ENCODE measurements around the gene KRTAP10-6.
"Not testable (repeated sequence)": the region's sequence is repeated elsewhere in the genome, so short reads cannot be mapped to it uniquely, and the experiment has no call there.

The KRTAP10-6 gene

DNA sequence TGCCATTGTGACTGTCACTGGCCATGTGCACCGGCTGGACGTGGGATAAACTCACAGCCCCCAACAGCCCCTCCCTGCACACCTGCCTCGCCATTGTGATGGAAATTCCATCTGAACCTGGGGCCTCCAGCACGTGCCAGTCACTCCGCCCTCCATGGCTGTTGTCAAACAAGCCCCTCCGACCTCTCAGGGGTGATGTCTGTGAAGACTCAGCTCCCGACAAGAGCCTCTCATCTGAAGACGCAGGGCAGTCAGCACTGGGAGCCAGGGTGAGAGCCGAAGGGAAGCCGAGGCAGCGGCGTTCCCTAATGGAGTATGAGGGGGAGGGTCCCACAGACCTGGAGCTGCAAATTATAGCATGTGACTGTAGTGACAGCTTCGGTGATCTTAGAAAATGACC lies 39.6 kb downstream of the KRTAP10-6 start:
- no peak for TF ChIP-seq ZNF274 (IDR thresholded peaks at IDR 0.05; ENCODE audit: low read depth, low read length)
- no peak overlapping the region for H3K4me3 ChIP-seq (ENCODE audit: low read length)

DNA sequence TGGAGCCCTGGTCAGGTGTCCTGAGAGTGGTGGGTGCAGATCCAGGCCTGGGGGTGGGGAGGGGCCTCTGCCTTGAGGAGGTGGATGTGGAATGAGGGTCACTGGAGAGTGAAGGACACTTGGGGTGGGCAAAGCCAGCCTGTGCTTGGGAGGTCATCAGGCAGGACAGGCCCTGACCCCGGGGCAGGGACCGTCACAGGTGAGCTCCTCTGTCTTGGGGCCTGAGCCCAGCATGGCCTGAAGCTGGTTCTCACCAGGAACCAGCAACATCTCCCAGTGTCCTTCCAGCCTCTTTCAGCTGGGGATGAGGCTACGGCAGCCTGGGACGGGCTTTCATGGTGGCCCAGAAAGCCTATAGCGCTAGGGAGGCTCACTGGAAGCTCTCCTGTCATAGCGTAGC lies 40.2 kb downstream of the KRTAP10-6 start:
- H3K4me3 ChIP-seq (ENCODE audit: low read length) = no peak overlapping the region
- TF ChIP-seq ZNF274 (IDR thresholded peaks at IDR 0.05; ENCODE audit: low read depth, low read length) = no peak

DNA sequence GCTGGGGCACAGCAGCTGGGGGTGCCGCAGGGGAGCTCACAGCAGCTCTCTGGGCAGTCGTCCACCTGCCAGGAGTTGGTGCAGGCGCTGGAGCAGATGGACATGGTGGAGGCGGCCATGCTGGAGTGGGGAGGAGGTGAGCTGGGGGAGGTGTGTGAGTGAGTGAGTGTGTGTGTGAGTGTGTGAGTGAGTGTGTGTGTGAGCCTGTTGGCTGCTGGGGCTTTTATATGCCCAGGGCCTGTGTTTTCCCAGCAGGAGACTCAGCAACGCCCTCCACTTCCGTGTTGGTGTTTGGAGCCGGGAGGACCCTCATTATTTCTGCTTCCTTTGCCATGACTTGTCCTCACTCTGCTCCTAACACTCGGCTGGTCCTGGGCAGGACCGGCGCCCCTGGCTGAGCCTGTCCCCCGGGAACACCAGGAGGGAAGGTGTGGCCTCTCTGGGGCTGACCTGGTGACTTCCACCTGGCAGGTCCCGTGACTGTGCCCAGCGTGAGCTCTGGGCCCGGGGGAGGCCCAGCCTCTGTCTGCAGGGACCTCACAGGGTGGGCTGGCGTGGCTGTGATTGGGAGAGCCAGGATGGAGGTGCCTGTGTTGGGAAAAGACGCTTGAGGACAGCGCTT lies 40.9 kb downstream of the KRTAP10-6 start, which contains the start of gene KRTAP10-2:
TSS of gene KRTAP10-2 (minus strand) at position 166 of the 622 bp plus-strand sequence. CDS start at position 119, 47 bp downstream.
- TF ChIP-seq ZNF274 (IDR thresholded peaks at IDR 0.05; ENCODE audit: low read depth, low read length) = no peak
- no peak within 1 kb of the TSS for H3K4me3 ChIP-seq (ENCODE audit: low read length)

DNA sequence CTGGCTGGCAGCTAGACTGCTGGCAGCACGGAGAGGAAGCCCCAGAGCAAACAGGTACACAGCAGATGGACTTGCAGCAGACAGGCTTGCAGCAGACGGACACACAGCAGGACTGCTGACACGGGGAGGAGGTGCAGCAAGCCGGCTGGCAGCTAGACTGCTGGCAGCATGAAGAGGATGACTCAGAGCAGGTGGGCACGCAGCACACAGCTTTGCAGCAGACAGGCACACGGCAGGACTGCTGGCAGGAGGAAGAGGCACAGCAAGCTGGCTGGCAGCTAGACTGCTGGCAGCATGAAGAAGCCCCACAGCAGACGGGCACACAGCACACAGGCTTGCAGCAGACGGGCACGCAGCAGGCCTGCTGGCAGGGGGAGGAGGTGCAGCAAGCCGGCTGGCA lies 41.5 kb downstream of the KRTAP10-6 start:
- no peak overlapping the region for H3K4me3 ChIP-seq (ENCODE audit: low read length)
- no peak for TF ChIP-seq ZNF274 (IDR thresholded peaks at IDR 0.05; ENCODE audit: low read depth, low read length)

DNA sequence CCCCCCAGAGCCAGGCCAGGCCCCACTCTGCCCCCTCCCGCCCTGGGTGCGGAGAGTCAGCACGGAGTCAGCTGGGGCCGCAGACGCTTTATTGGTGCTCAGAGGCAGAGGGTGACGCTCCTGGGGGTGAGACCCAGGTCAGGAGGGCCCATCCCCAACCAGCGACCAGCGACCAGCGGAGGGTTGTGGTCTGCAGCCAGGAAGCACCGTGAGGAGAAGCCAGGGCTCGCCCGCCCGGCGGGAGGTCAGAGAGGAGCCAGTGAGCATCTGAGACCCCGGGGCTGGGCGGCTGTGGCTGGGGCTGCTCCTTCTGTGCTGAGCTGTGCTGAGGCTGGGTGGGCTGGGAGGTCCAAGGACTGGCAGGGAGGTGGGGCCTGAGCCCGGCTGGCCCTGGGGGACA lies 42.0 kb downstream of the KRTAP10-6 start:
- not testable (repeated sequence) for H3K4me3 ChIP-seq (ENCODE audit: low read length)

DNA sequence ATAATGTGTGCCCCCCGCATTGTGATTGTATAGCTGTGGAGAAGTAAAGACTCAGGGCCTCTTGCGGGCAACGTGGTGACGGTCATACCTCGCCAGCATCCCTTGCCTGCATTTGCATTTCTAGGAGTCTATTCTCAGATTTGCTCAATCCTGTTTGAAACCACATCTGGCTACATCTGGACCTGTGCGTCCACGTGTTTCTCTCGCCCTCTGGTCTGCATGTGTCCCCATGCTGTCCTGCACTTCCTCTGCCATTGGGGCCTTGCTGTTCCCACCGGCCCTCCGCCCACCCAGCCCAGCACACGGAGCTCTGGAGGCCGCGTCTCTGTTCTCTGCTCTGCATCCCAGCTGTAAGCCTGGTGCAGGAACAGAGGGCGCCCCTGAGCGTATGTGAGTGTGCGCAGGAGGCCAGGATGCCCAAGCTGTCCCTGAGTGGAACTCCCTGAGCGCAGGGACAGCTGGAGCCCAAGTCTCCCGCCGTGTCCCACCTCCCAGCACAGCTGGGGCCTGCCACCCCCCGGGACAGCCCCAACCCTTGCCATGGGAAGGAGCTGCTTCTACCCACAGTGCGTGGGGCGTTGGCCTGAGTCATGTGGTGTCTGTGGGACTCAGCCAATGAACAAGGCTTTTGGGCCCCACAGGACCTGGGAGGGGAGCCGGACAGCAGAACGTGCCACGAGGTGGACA lies 42.6 kb downstream of the KRTAP10-6 start:
- H3K4me3 ChIP-seq (ENCODE audit: low read length) = no peak overlapping the region
- no peak for TF ChIP-seq ZNF274 (IDR thresholded peaks at IDR 0.05; ENCODE audit: low read depth, low read length)

DNA sequence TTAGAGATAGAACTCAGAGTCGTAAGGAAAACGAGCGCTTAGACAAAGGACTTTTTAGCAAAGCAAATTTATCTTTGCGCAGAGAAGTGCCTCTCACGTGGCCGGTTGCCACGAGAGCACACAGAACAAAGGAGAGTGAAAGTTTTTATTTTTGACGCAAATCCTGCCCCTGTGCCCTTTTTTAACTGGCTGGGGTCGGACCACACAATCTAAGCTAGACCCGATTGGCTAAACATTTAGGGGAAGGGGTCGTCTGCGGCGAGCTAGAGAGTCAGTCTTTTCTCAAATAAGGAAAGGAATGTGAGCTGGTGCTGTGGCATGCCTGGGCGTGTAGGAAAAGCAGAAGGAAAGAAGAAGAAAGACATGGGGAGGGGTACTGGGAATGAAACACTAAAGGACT lies 43.4 kb downstream of the KRTAP10-6 start:
- no peak for TF ChIP-seq ZNF274 (IDR thresholded peaks at IDR 0.05; ENCODE audit: low read depth, low read length)
- H3K4me3 ChIP-seq (ENCODE audit: low read length) = no peak overlapping the region

DNA sequence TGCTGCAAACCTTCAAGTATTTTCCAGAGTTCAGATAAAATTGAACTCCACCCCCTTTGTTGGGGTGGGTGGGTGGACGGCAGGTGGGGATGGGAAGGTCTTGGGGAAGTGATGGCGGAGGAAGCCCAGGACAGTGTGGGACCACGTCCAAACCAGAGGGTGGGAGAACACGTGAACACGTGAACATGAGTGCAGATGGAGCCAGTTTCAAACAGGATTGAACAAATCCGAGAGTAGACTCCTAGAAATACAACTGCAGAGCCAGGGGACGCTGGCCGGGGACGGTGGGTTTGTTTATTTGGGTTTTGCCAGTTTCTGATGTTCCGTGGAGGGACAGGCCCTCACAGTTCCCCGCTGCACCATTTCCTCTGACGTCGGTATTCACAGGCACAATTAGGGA lies 43.9 kb downstream of the KRTAP10-6 start:
- TF ChIP-seq ZNF274 (IDR thresholded peaks at IDR 0.05; ENCODE audit: low read depth, low read length) = no peak
- no peak overlapping the region for H3K4me3 ChIP-seq (ENCODE audit: low read length)

DNA sequence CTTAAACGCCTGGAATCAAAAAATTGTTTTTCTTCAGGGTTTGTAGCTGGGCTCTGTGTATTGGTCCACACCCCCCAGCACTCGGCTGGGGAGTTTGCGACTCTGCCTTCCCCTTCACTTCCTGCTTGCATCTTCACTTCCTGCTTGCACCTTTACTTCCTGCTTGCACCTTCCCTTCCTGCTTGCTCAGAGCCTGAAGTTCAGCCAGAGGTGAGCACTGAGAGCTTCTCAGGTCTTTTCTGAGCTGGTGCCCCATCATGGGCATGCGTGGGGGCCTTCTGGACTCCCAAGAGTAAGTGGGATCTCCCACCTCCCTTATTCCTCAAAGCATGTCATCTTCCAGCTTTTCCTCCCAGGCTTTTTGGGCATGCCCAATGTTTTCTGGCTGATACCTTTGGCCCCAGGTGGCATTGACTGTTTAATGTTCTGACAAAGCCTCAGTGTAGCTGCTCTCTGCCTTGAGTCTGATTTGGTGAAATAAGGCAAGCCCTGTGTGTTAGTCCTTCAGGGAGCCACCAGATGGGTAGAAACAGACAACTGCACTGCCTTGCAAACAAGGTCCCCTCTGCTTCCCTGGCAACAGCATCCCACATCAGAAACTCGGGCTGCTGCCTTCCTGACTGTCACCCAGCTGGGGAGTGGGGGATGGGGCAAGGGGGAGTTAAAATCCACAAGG lies 44.5 kb downstream of the KRTAP10-6 start:
- no peak overlapping the region for H3K4me3 ChIP-seq (ENCODE audit: low read length)
- TF ChIP-seq ZNF274 (IDR thresholded peaks at IDR 0.05; ENCODE audit: low read depth, low read length) = no peak

DNA sequence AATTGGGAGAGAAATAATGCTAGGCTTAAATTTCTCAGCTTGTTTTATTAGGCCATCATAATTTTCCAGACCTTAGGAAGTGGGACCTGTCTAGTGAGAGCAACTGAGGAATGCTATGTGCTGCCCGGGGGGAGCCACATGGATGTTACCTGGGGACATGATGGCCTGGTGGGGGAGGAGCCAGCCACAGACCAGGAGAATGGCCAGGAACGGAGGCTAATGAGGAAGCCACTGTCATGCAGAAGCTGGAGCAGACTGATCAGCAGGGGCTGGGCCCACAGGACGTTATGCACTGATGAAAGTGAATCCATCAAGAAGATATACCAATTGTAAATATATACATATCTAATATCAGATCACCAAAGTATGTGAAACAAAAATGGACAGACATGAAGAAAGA lies 47.7 kb downstream of the KRTAP10-6 start:
- no peak for TF ChIP-seq ZNF274 (IDR thresholded peaks at IDR 0.05; ENCODE audit: low read depth, low read length)
- no peak overlapping the region for H3K4me3 ChIP-seq (ENCODE audit: low read length)

DNA sequence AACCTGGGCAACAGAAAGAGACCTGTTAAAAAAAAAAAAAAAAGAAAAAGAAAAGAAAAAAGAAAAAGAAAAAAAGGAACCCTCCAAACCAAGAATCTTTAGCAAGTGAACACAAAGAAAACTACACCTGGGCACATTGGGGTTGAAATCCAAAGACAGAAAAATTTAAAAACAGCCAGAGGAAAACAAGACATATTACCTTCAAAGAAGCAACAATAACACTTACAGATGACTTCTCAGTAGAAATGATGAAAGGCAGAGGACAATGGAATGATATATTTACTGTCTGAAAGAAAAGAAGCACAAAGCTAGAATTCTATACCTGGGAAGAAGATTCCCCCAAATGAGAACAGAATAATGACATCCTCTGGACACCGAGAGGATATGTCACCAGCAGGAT lies 49.6 kb downstream of the KRTAP10-6 start:
- TF ChIP-seq ZNF274 (IDR thresholded peaks at IDR 0.05; ENCODE audit: low read depth, low read length) = no peak
- H3K4me3 ChIP-seq (ENCODE audit: low read length) = no peak overlapping the region
